ENCODE measurements around the gene CPNE8. TPM values are rescaled to one million over a fixed set of nuclear protein-coding genes. Genes with fewer than 3 reads are reported as not detected.

The CPNE8 gene
- total RNA-seq, 4 donors from 2014 or later, result 10.5 to 18.1 (median 15.1) TPM

GRCh38 chr12:38919191-38919590 is 13.8 kb upstream of the CPNE8 start:
- no peak overlapping the region for H3K4me3 ChIP-seq
- WGBS, 2 donors, result 43 to 51% methylated on average over 5 of the region's 5 CpGs
- intact Hi-C loops (cut with DNase I), result no loop called here
- no peak for DNase-seq
- H3K4me1 ChIP-seq, result peaks cover 0 to 16% (median 0%) of the 10 kb centered on the region in 3 donors
- H3K36me3 ChIP-seq, result no peaks in the 10 kb centered on the region
- no peaks in the 10 kb centered on the region for H3K27me3 ChIP-seq
- TF ChIP-seq CTCF (IDR thresholded peaks at IDR 0.05), result no peak
- no peak for TF ChIP-seq POLR2A (IDR thresholded peaks at IDR 0.05)
- no peaks in the 10 kb centered on the region for H3K9me3 ChIP-seq
- no peak overlapping the region for H3K27ac ChIP-seq

- intact Hi-C loops (cut with DNase I), result no loop called here
- peaks cover 0 to 16% (median 0%) of the 10 kb centered on the region in 3 donors for H3K4me1 ChIP-seq
- H3K36me3 ChIP-seq, result no peaks in the 10 kb centered on the region
- no peaks in the 10 kb centered on the region for H3K27me3 ChIP-seq
- H3K27ac ChIP-seq, result no peak overlapping the region
- TF ChIP-seq POLR2A (IDR thresholded peaks at IDR 0.05), result no peak
- TF ChIP-seq CTCF (IDR thresholded peaks at IDR 0.05), result no peak
- H3K4me3 ChIP-seq, result no peak overlapping the region
- H3K9me3 ChIP-seq, result no peaks in the 10 kb centered on the region
- no peak for DNase-seq
- 73% methylated on average over 3 of the region's 3 CpGs for WGBS, 2 donors
Measured at GRCh38 chr12:38915429-38916182, 10.2 kb upstream of the CPNE8 start.

GRCh38 chr12:38912116-38912515 is 6.7 kb upstream of the CPNE8 start:
- Histone ChIP-seq H3K9me3 (no peaks in the 10 kb centered on the region), H3K4me3 (no peak overlapping the region), H3K36me3 (no peaks in the 10 kb centered on the region), H3K27ac (no peak overlapping the region), H3K27me3 (no peaks in the 10 kb centered on the region), H3K4me1 (peaks cover 0 to 3% (median 0%) of the 10 kb centered on the region in 3 donors)
- no peak for DNase-seq
- 82 to 83% methylated on average over 3 to 4 of the region's 5 CpGs for WGBS, 2 donors
- intact Hi-C loops (cut with DNase I), result no loop called here
- TF ChIP-seq POLR2A (IDR thresholded peaks at IDR 0.05), result no peak
- no peak for TF ChIP-seq CTCF (IDR thresholded peaks at IDR 0.05)

GRCh38 chr12:38911611-38912010 is 6.2 kb upstream of the CPNE8 start:
- no peak for TF ChIP-seq CTCF (IDR thresholded peaks at IDR 0.05)
- TF ChIP-seq POLR2A (IDR thresholded peaks at IDR 0.05), result no peak
- no peak for DNase-seq
- 48 to 55% methylated on average over 1 of the region's 1 CpG for WGBS, 2 donors

GRCh38 chr12:38907201-38907923 is 2.0 kb upstream of the CPNE8 start:
- Histone ChIP-seq H3K27ac (peak overlapping the region in 2 of 4 donors; percentile 93 to 94), H3K4me3 (peak overlapping the region; percentile 54 to 83 (median 76)), H3K4me1 (peaks cover 0 to 47% (median 6%) of the 10 kb centered on the region in 3 donors), H3K36me3 (no peaks in the 10 kb centered on the region), H3K27me3 (no peaks in the 10 kb centered on the region), H3K9me3 (no peaks in the 10 kb centered on the region)
- TF ChIP-seq CTCF (IDR thresholded peaks at IDR 0.05) (no peak), POLR2A (IDR thresholded peaks at IDR 0.05) (no peak)
- intact Hi-C loops (cut with DNase I), result loop anchor here (10.0 kb wide), 1 partner anchor 197 kb away; no protein-coding TSS in a partner anchor
- 53 to 58% methylated on average over 6 of the region's 6 CpGs for whole genome bisulfite sequencing, 2 donors
- DNase-seq, result no peak

More at GRCh38 chr12:38911611-38912010, 6.2 kb upstream of the CPNE8 start:
- Histone ChIP-seq H3K9me3 (no peaks in the 10 kb centered on the region), H3K4me1 (peaks cover 0 to 8% (median 0%) of the 10 kb centered on the region in 3 donors), H3K27me3 (no peaks in the 10 kb centered on the region), H3K36me3 (no peaks in the 10 kb centered on the region), H3K4me3 (no peak overlapping the region), H3K27ac (no peak overlapping the region)
- intact Hi-C loops (cut with DNase I), result no loop called here
